PFSK-1 (cell line): ENCODE data around the gene FMNL3.

Experiments
- FOXP2 ChIP-seq: optimal IDR thresholded peaks from 2 replicates; pipeline ENCODE3; 2011; ENCODE audit warnings: borderline replicate concordance, control low read depth, inconsistent platforms; ENCODE audit not compliant: insufficient read depth; ENCODE audit errors: extremely low read length, extremely low read depth
- POLR2AphosphoS5 ChIP-seq: IDR thresholded peaks from 2 replicates; pipeline ENCODE4 v1.6.1; 2012; ENCODE audit warnings: low read depth, mild to moderate bottlenecking, control low read depth, low read length, moderate library complexity
- TF ChIP-seq, protein P1 (sequence below), 2 experiments: IDR thresholded peaks; 2 replicates each; pipeline versions ENCODE4 v1.6.1 to v1.8.0; 2011 to 2012; ENCODE audit warnings: low read depth in 2 of 2, low read length in 2 of 2, control low read depth in 1 of 2, inconsistent platforms in 1 of 2, mild to moderate bottlenecking in 1 of 2, moderate library complexity in 1 of 2; ENCODE audit not compliant: insufficient read depth in 1 of 2

DNA sequence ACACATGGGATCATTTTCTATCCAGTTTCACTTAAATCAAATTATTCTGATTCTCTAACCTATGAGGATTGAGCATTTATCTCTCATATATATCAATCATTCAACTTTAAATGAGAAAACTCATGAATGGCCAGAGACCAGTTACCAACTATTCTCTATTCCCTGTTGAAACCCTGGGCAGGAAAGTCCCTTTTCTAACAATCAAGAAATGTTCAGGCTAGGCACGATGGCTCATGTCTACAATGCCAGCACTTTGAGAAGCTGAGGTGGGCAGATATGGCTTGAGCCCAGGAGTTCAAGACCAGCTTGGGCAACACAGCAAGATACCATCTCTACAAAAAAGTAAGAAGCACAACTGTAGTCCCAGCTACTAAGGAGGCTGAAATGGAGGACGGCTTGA lies 18.0 kb downstream of the FMNL3 start:
- no peak for TF ChIP-seq POLR2AphosphoS5
- no peak for TF ChIP-seq FOXP2
- TF ChIP-seq, protein P1, sequence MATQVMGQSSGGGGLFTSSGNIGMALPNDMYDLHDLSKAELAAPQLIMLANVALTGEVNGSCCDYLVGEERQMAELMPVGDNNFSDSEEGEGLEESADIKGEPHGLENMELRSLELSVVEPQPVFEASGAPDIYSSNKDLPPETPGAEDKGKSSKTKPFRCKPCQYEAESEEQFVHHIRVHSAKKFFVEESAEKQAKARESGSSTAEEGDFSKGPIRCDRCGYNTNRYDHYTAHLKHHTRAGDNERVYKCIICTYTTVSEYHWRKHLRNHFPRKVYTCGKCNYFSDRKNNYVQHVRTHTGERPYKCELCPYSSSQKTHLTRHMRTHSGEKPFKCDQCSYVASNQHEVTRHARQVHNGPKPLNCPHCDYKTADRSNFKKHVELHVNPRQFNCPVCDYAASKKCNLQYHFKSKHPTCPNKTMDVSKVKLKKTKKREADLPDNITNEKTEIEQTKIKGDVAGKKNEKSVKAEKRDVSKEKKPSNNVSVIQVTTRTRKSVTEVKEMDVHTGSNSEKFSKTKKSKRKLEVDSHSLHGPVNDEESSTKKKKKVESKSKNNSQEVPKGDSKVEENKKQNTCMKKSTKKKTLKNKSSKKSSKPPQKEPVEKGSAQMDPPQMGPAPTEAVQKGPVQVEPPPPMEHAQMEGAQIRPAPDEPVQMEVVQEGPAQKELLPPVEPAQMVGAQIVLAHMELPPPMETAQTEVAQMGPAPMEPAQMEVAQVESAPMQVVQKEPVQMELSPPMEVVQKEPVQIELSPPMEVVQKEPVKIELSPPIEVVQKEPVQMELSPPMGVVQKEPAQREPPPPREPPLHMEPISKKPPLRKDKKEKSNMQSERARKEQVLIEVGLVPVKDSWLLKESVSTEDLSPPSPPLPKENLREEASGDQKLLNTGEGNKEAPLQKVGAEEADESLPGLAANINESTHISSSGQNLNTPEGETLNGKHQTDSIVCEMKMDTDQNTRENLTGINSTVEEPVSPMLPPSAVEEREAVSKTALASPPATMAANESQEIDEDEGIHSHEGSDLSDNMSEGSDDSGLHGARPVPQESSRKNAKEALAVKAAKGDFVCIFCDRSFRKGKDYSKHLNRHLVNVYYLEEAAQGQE (IDR thresholded peaks at IDR 0.05; ENCODE audit: insufficient read depth in 1 of 2, low read depth in 2 of 2, low read length in 2 of 2): no peak
